NT2/D1 (cell line): ENCODE measurements around the gene ANKDD1B.
"Not testable (repeated sequence)": the region's sequence is repeated elsewhere in the genome, so short reads cannot be mapped to it uniquely, and the experiment has no call there.

Experiments
- DNase-seq: peaks from one replicate; pipeline ENCODE4 v3.0.0-alpha.2; 2011; ENCODE audit warnings: low read depth, low spot score
- H3K27me3 ChIP-seq: 2 replicates; pipeline ENCODE4 v1.6.0; 2011; ENCODE audit warnings: mild to moderate bottlenecking; ENCODE audit not compliant: insufficient read length, insufficient read depth
- H3K36me3 ChIP-seq: 2 replicates; pipeline ENCODE4 v1.6.1; 2011; ENCODE audit warnings: mild to moderate bottlenecking, low read length, mixed read lengths; ENCODE audit not compliant: insufficient read depth, insufficient read length
- H3K4me1 ChIP-seq: 2 replicates; pipeline ENCODE4 v1.5.1; 2011; ENCODE audit not compliant: insufficient read depth, insufficient read length
- H3K4me3 ChIP-seq: 2 replicates; pipeline ENCODE4 v1.5.1; 2011; ENCODE audit warnings: low read depth; ENCODE audit not compliant: insufficient read length
- H3K9ac ChIP-seq: 2 replicates; pipeline ENCODE4 v1.6.0; 2011; ENCODE audit warnings: low read depth; ENCODE audit not compliant: insufficient read length
- H3K9me3 ChIP-seq: 2 replicates; pipeline ENCODE4 v1.5.1; 2011; ENCODE audit warnings: mild to moderate bottlenecking, low read length; ENCODE audit not compliant: insufficient read depth
- SUZ12 ChIP-seq: IDR thresholded peaks from 2 replicates; pipeline ENCODE4 v1.6.1; 2011; ENCODE audit not compliant: insufficient read length, insufficient read depth; ENCODE audit errors: extremely low read depth
- YY1 ChIP-seq: IDR thresholded peaks from 2 replicates; pipeline ENCODE4 v1.6.1; 2011; ENCODE audit not compliant: insufficient read length, insufficient read depth
- ZNF274 ChIP-seq: IDR thresholded peaks from 2 replicates; pipeline ENCODE4 v1.6.1; 2011; ENCODE audit warnings: mild to moderate bottlenecking, low read depth, low read length

Gene ANKDD1B

GRCh38 chr5:75584641-75585040, 26.6 kb upstream of the ANKDD1B start:
- DNase-seq: no peak
- no peaks in the 10 kb centered on the region for H3K27me3 ChIP-seq

DNA sequence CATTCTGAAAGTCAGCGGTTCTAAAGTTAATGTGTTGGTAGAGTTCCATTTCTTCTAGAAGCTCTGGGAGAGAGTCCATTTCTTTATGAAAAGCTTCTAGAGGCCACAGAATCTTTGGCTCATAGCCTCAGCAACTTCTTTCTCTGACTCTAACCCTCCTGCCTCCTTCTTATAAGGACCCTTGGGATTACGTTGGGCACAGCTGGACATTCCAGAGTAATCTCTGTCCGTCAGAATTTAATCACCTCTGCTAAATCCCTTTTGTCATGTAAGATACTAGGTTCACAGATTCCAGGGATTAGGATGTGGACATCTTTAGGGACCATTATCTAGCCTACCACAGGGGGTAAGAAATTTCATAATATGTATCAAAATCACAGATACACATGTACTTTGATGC, 22.6 kb upstream of the ANKDD1B start:
- no peaks in the 10 kb centered on the region for H3K27me3 ChIP-seq
- H3K4me3 ChIP-seq: no peak overlapping the region
- H3K9me3 ChIP-seq: no peaks in the 10 kb centered on the region
- no peaks in the 10 kb centered on the region for H3K4me1 ChIP-seq
- peak; percentile 20 for DNase-seq
- peaks cover 7% of the 10 kb centered on the region for H3K36me3 ChIP-seq
- H3K9ac ChIP-seq: no peak overlapping the region
- TF ChIP-seq SUZ12: no peak
- TF ChIP-seq YY1: no peak
- TF ChIP-seq ZNF274: no peak

More at GRCh38 chr5:75584641-75585040, 26.6 kb upstream of the ANKDD1B start:
- H3K4me1 ChIP-seq: no peaks in the 10 kb centered on the region
- H3K9ac ChIP-seq: no peak overlapping the region
- no peaks in the 10 kb centered on the region for H3K9me3 ChIP-seq
- peaks cover 20% of the 10 kb centered on the region for H3K36me3 ChIP-seq
- no peak overlapping the region for H3K4me3 ChIP-seq
- no peak for TF ChIP-seq YY1
- TF ChIP-seq ZNF274: no peak

GRCh38 chr5:75600535-75600934, 10.7 kb upstream of the ANKDD1B start:
- no peak for DNase-seq
- H3K36me3 ChIP-seq: peaks cover 2% of the 10 kb centered on the region
- no peak for TF ChIP-seq ZNF274
- no peak for TF ChIP-seq YY1
- no peak for TF ChIP-seq SUZ12
- H3K4me1 ChIP-seq: no peaks in the 10 kb centered on the region
- H3K9me3 ChIP-seq: no peaks in the 10 kb centered on the region
- no peak overlapping the region for H3K4me3 ChIP-seq
- no peaks in the 10 kb centered on the region for H3K27me3 ChIP-seq
- H3K9ac ChIP-seq: no peak overlapping the region

DNA sequence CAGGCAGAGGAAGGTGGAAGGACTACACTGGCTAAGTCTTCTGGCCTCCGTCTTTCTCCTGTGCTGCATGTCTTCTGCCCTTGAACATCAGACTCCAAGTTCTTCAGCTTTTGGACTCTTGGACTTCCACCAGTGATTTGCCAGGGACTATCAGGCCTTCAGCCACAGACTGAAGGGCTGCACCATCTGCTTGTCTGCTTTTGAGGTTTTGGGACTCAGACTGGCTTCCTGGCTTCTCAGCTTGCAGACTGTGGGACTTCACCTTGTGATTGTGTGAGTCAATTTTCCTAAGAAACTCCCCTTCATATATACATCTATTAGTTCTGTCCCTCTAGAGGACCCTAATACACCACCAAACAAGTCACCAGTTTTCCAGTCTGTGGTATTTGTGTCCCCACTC, 9.7 kb upstream of the ANKDD1B start:
- no peak for DNase-seq
- Histone ChIP-seq H3K27me3 (no peaks in the 10 kb centered on the region), H3K9me3 (no peaks in the 10 kb centered on the region), H3K9ac (no peak overlapping the region), H3K4me3 (no peak overlapping the region), H3K4me1 (no peaks in the 10 kb centered on the region), H3K36me3 (no peaks in the 10 kb centered on the region)
- TF ChIP-seq ZNF274 (no peak), YY1 (no peak), SUZ12 (no peak)

DNA sequence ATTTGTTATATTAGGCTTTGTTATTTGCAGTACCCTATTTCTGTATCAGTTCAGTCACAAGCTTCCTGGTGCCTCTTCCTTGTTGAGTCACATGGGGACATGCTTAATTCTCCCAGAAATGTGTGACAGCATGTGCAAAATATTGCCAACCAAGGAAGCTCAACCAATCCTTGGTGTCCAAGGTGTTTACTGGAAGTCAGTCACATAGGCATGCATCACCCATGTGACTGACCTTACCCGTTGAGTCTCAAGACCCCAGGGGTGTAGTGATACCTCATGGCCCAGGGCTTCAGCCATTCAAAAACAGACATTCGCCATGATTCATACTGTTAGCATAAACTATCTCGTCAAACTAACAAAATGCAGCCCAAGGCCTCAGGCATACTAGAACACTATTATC, 9.3 kb upstream of the ANKDD1B start:
- peaks cover 2% of the 10 kb centered on the region for H3K4me1 ChIP-seq
- no peak for DNase-seq
- no peak overlapping the region for H3K4me3 ChIP-seq
- no peaks in the 10 kb centered on the region for H3K27me3 ChIP-seq
- no peaks in the 10 kb centered on the region for H3K9me3 ChIP-seq
- H3K36me3 ChIP-seq: no peaks in the 10 kb centered on the region
- no peak overlapping the region for H3K9ac ChIP-seq
- TF ChIP-seq SUZ12 (no peak), YY1 (no peak), ZNF274 (no peak)

GRCh38 chr5:75603371-75603770, 7.9 kb upstream of the ANKDD1B start:
- TF ChIP-seq ZNF274 (no peak), SUZ12 (no peak), YY1 (no peak)
- no peak for DNase-seq
- Histone ChIP-seq H3K27me3 (no peaks in the 10 kb centered on the region), H3K4me3 (no peak overlapping the region), H3K9ac (no peak overlapping the region), H3K36me3 (no peaks in the 10 kb centered on the region), H3K9me3 (no peaks in the 10 kb centered on the region), H3K4me1 (peaks cover 2% of the 10 kb centered on the region)

DNA sequence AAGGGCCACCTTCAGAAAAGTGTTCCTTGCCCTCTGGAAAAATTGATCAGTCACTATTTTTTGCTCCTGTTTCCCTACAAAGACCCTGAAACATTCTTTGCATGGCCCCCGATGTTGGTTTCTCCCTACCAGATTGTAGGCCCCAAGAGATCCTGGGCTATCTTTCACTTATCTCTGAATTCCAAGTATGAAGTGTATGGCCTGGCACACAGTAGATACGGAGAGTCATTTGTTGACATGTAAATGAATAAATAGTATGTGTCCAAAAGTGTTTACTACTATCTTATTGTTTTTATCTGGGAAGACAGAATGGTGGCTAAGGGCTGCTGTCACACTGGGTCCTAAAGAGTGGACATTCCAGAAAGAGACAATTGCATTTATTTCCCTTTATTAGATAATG, 7.4 kb upstream of the ANKDD1B start:
- no peak for DNase-seq
- no peaks in the 10 kb centered on the region for H3K27me3 ChIP-seq
- TF ChIP-seq SUZ12 (no peak), YY1 (no peak), ZNF274 (no peak)
- peaks cover 2% of the 10 kb centered on the region for H3K4me1 ChIP-seq
- H3K9me3 ChIP-seq: no peaks in the 10 kb centered on the region
- no peak overlapping the region for H3K4me3 ChIP-seq
- H3K9ac ChIP-seq: no peak overlapping the region
- H3K36me3 ChIP-seq: no peaks in the 10 kb centered on the region

GRCh38 chr5:75607341-75607740, 3.9 kb upstream of the ANKDD1B start:
- H3K4me1 ChIP-seq: not testable (repeated sequence)

More at GRCh38 chr5:75607341-75607740, 3.9 kb upstream of the ANKDD1B start:
- H3K27me3 ChIP-seq, H3K4me3 ChIP-seq, H3K36me3 ChIP-seq, H3K9me3 ChIP-seq, H3K9ac ChIP-seq, DNase-seq: not testable (repeated sequence)
